Muscle of leg (tissue), 11 donors: ENCODE results near the gene RBKS. TPM values are rescaled to one million over a fixed set of nuclear protein-coding genes. Genes with fewer than 3 reads are reported as not detected.
A peak's percentile ranks its signal among the peaks of the same experiment; 100 is the strongest.

Experiments used
- DNase-seq: peaks from one replicate; pipeline ENCODE4 v3.0.0; 2013
- H3K27ac ChIP-seq: one replicate; pipeline ENCODE4 v1.5.1; 2013; ENCODE audit warnings: mild to moderate bottlenecking, low read length, control low read depth
- H3K27me3 ChIP-seq: one replicate; pipeline ENCODE4 v1.6.1; 2013; ENCODE audit warnings: low read length; ENCODE audit not compliant: control insufficient read depth, insufficient read depth
- H3K36me3 ChIP-seq: one replicate; pipeline ENCODE4 v1.6.1; 2013; ENCODE audit warnings: low read length; ENCODE audit not compliant: control insufficient read depth, insufficient read depth
- H3K4me1 ChIP-seq: one replicate; pipeline ENCODE4 v1.6.1; 2013; ENCODE audit warnings: low read length; ENCODE audit not compliant: control insufficient read depth, insufficient read depth
- H3K4me3 ChIP-seq: one replicate; pipeline ENCODE4 v1.5.1; 2013; ENCODE audit warnings: low read length, control low read depth
- H3K9me3 ChIP-seq: replicated peaks from 2 replicates; pipeline ENCODE4 v1.6.1; 2013; ENCODE audit warnings: low read depth, low read length; ENCODE audit not compliant: control insufficient read depth
- WGBS: methylation state at CpG from one replicate; pipeline ENCODE4 v1.1.5; 2013; ENCODE audit warnings: missing lambda C conversion rate; ENCODE audit not compliant: insufficient coverage; 5-methylcytosine and 5-hydroxymethylcytosine counted together
- polyA plus RNA-seq, 8 donors: library from polyadenylated mRNA; unstranded; fragments of 120-200 nt; gene quantifications; one replicate each; pipeline versions ENCODE4 v1.2.1 to v1.2.3, GENCODE V29; 2013; ENCODE audit warnings: inconsistent platforms in 1 of 8, low replicate concordance in 1 of 8; ENCODE audit not compliant: insufficient read length in 8 of 8, insufficient read depth in 1 of 8
- total RNA-seq: library from RNA; stranded (reverse); fragments of 120-200 nt; gene quantifications from one replicate; pipeline ENCODE4 v1.2.4, GENCODE V29; 2013

RBKS gene
- total and polyA plus RNA-seq, 9 donors = 0.56 to 1.4 (median 0.87) TPM

- 83% methylated on average over 1 of the region's 5 CpGs for WGBS
Observed at GRCh38 chr2:27806311-27807059, 83.7 kb downstream of the RBKS start.

GRCh38 chr2:27805180-27805579, 85.0 kb downstream of the RBKS start:
- Histone ChIP-seq H3K27me3 (no peaks in the 10 kb centered on the region), H3K27ac (no peak overlapping the region), H3K4me1 (no peaks in the 10 kb centered on the region), H3K9me3 (no peaks in the 10 kb centered on the region), H3K36me3 (no peaks in the 10 kb centered on the region), H3K4me3 (no peak overlapping the region)
- no peak for DNase-seq
- WGBS = no CpG with 5 or more reads among the region's 3 CpGs

More at GRCh38 chr2:27806311-27807059, 83.7 kb downstream of the RBKS start:
- Histone ChIP-seq H3K27me3 (no peaks in the 10 kb centered on the region), H3K4me1 (no peaks in the 10 kb centered on the region), H3K9me3 (no peaks in the 10 kb centered on the region), H3K36me3 (no peaks in the 10 kb centered on the region), H3K4me3 (no peak overlapping the region), H3K27ac (no peak overlapping the region)
- no peak for DNase-seq

- H3K27ac ChIP-seq = no peak overlapping the region
Observed at GRCh38 chr2:27804146-27804545, 86.0 kb downstream of the RBKS start.

GRCh38 chr2:27803046-27803445, 87.1 kb downstream of the RBKS start:
- Histone ChIP-seq H3K4me1 (peaks cover 6% of the 10 kb centered on the region), H3K27ac (no peak overlapping the region)
- WGBS = no CpG with 5 or more reads among the region's 2 CpGs

More at GRCh38 chr2:27804146-27804545, 86.0 kb downstream of the RBKS start:
- Histone ChIP-seq H3K27me3 (no peaks in the 10 kb centered on the region), H3K9me3 (no peaks in the 10 kb centered on the region), H3K4me3 (no peak overlapping the region), H3K4me1 (peaks cover 3% of the 10 kb centered on the region), H3K36me3 (no peaks in the 10 kb centered on the region)
- DNase-seq = no peak

GRCh38 chr2:27802547-27802946, 87.6 kb downstream of the RBKS start:
- Histone ChIP-seq H3K4me3 (no peak overlapping the region), H3K27me3 (no peaks in the 10 kb centered on the region), H3K4me1 (peaks cover 8% of the 10 kb centered on the region), H3K9me3 (no peaks in the 10 kb centered on the region), H3K36me3 (no peaks in the 10 kb centered on the region), H3K27ac (no peak overlapping the region)
- DNase-seq = no peak
- WGBS = 71% methylated on average over 2 of the region's 6 CpGs

More at GRCh38 chr2:27803046-27803445, 87.1 kb downstream of the RBKS start:
- no peaks in the 10 kb centered on the region for H3K36me3 ChIP-seq
- no peak for DNase-seq
- H3K27me3 ChIP-seq = no peaks in the 10 kb centered on the region
- no peaks in the 10 kb centered on the region for H3K9me3 ChIP-seq
- no peak overlapping the region for H3K4me3 ChIP-seq

GRCh38 chr2:27800856-27801255, 89.3 kb downstream of the RBKS start:
- Histone ChIP-seq H3K4me1 (peaks cover 18% of the 10 kb centered on the region), H3K4me3 (no peak overlapping the region), H3K27ac (no peak overlapping the region), H3K36me3 (no peaks in the 10 kb centered on the region), H3K27me3 (no peaks in the 10 kb centered on the region), H3K9me3 (no peaks in the 10 kb centered on the region)
- no peak for DNase-seq
- 75% methylated on average over 6 of the region's 6 CpGs for WGBS

GRCh38 chr2:27799646-27800010, 90.6 kb downstream of the RBKS start:
- DNase-seq = no peak
- Histone ChIP-seq H3K9me3 (no peaks in the 10 kb centered on the region), H3K4me3 (no peak overlapping the region), H3K27ac (peak overlapping the region; percentile 15), H3K27me3 (no peaks in the 10 kb centered on the region), H3K36me3 (no peaks in the 10 kb centered on the region), H3K4me1 (peaks cover 22% of the 10 kb centered on the region)
- 96% methylated on average over 2 of the region's 4 CpGs for WGBS

GRCh38 chr2:27798948-27799645, 91.1 kb downstream of the RBKS start:
- no peak overlapping the region for H3K4me3 ChIP-seq
- WGBS = 65% methylated on average over 11 of the region's 11 CpGs
- no peaks in the 10 kb centered on the region for H3K27me3 ChIP-seq
- no peaks in the 10 kb centered on the region for H3K9me3 ChIP-seq
- DNase-seq = peak; percentile 61
- H3K4me1 ChIP-seq = peaks cover 22% of the 10 kb centered on the region
- peak overlapping the region; percentile 15 for H3K27ac ChIP-seq
- H3K36me3 ChIP-seq = no peaks in the 10 kb centered on the region

- Histone ChIP-seq H3K36me3 (no peaks in the 10 kb centered on the region), H3K4me1 (peaks cover 22% of the 10 kb centered on the region), H3K27me3 (no peaks in the 10 kb centered on the region), H3K9me3 (no peaks in the 10 kb centered on the region), H3K27ac (no peak overlapping the region), H3K4me3 (no peak overlapping the region)
- DNase-seq = no peak
- WGBS = 87% methylated on average over 7 of the region's 7 CpGs
Observed at GRCh38 chr2:27798486-27798885, 91.7 kb downstream of the RBKS start.

GRCh38 chr2:27797841-27798240, 92.3 kb downstream of the RBKS start:
- Histone ChIP-seq H3K9me3 (no peaks in the 10 kb centered on the region), H3K4me1 (peaks cover 22% of the 10 kb centered on the region), H3K27me3 (no peaks in the 10 kb centered on the region), H3K36me3 (no peaks in the 10 kb centered on the region), H3K27ac (no peak overlapping the region), H3K4me3 (no peak overlapping the region)
- no peak for DNase-seq
- 66% methylated on average over 3 of the region's 4 CpGs for WGBS
